GM18507 (cell line): ENCODE measurements around the gene SCRN2.

ENCODE experiments used
- DNase-seq: peaks from one replicate; pipeline ENCODE4 v3.0.0; 2011; ENCODE audit warnings: low read depth; ENCODE audit not compliant: insufficient read length; ENCODE audit errors: extremely low spot score
- FAIRE-seq: peaks from 2 replicates; lab custom pipeline; 2011; peaks lifted over from hg19 to GRCh38; lab: Jason Lieb, UNC

SCRN2 gene

GRCh38 chr17:47840742-47841487, at the start of gene SCRN2:
TSS of gene SCRN2 (minus strand) at chr17:47841273. CDS start at chr17:47840843, 430 bp downstream.
- DNase-seq (peak; percentile 89), FAIRE-seq (peak; percentile 94)

GRCh38 chr17:47889734-47890529, 48.9 kb upstream of the SCRN2 start:
- DNase-seq: peak; percentile 48
- peak; percentile 79 for FAIRE-seq

- no peak for FAIRE-seq
- DNase-seq: no peak
Observed at GRCh38 chr17:47888293-47888692, 47.2 kb upstream of the SCRN2 start.

GRCh38 chr17:47884905-47885730, 44.0 kb upstream of the SCRN2 start:
- no peak for FAIRE-seq
- DNase-seq: no peak

- FAIRE-seq: no peak
- no peak for DNase-seq
Observed at GRCh38 chr17:47884427-47884740, 43.3 kb upstream of the SCRN2 start.

DNA sequence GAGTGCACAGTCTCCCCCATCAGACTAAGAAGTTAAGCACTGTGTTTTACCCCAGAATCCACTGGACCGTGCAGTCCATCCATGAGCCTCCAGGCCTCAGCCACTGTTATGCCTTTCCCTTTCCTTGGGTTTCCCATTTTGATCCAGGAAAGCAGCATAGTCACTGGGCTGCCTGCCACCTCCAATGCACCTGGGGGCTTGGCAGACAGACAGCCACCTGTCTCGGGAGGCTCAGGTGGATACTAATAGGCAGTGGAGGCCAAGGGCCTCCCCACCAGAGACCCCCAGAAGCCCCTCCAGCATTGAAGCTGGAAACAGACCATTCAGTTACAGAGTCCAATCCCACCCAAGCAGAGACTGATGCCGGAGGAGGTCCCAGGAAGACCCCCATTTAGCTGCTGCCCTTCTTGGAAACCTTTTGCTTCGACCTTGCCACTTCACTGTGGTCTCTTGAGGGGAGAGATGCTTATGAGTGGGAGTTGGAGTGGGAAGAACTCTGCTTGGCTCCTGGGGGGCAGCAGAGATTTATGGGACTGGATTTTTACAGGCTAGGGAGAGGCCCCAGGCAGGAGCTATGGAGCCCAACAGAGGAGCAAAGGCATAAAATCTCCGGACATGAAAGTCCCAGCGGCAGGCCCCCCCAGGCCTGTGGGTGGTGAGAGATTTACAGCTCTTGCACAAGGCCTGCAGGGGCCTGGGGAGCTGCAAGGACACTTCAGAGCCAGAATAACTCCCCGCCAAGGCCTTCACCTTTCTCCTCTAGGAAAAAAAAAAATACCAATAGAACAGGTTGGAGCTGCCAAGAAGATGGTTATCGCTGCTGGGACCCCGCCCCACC, 42.7 kb upstream of the SCRN2 start:
- no peak for DNase-seq
- FAIRE-seq: no peak

DNA sequence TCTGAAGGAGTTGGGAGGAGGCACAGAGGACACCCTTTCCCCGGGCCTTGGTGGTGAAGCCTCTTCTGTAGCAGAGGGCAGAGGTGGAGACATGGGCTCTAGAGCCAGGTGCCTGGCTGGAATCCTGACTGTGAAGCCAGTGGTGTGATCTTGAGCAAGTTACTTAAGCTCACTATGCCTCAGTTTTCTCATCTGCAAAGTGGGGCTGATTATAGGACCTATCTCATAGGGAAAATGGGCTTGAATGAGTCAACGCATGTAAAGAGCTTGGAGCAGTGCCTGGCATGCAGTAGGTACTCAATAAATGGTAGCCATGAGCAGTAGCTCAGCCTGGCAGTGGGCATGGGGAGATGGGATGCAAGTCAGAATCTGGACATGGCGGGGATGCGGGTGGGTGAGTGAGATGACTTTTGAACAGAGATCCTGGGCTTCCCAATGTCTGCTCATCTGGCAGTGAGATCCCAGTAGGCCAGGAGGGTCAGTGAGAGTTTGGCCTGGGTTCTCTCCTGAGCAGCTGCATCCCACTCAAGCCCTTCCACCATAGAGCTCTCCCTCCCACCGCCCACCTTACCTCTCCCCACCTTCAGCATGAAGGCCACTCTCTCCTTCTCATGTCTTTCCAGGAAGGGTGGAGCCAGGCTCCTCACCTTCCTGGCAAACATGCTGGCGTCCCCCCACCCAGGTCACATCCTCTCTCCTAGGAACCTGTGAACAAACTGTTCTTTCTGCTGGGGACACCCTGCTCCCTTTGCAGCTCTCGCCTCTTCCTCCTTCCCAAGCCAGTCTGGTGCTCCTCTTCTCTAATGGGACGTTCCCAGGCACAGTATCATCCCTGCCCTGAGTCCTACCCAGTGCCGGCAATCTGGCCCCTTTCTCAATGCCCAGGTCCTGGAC, 41.9 kb upstream of the SCRN2 start:
- DNase-seq: no peak
- no peak for FAIRE-seq

DNA sequence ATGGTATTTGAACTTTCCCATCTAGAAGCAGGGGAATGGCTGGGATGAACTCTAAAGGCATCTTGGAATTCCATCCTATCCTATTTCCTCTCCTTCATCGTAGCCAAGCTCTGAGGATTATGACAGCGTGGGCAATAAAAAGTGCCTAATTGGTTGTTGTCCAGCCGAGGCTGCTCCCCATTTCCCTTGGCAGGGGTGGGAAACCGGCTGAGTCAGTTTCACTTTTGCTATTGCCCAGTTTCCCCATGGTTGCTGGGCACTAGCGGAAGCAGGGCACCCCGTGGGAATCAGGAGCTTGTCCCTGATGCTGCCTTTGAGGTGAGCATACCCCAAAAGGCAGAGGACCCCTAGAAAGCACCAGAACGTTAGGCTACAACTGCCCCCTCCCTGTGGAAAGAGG, 41.2 kb upstream of the SCRN2 start:
- DNase-seq (no peak), FAIRE-seq (no peak)

DNA sequence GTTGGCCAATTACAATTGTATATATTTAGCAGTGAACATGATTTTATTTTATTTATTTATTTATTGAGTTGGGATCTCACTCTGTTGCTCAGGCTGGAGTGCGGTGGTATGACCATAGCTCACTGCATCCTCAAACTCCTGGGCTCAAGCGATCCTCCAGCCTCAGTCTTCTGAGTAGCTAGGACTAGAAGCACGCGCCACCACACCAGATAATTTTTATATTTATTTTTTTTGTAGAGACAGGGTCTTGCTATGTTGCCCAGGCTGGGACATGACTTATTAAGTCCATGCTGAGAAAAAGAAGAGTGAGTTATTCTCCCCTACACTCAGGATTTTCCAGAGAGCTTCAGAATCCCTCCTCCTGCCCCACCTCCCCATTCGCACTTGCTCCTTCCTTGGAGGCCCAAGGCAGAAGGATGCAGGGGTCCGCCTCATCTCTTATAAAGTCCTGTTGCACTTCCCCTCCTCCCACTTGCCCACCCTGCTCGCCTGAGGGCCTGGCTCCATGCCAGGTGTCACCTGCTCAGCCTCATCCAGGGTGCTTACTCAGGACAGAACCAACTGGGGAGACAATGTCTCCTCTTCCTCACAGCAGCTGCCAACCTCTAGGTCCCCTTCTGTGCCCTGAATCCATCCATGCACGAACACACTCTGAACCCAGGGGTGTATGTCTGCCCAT, 38.8 kb upstream of the SCRN2 start:
- DNase-seq (no peak), FAIRE-seq (no peak)

DNA sequence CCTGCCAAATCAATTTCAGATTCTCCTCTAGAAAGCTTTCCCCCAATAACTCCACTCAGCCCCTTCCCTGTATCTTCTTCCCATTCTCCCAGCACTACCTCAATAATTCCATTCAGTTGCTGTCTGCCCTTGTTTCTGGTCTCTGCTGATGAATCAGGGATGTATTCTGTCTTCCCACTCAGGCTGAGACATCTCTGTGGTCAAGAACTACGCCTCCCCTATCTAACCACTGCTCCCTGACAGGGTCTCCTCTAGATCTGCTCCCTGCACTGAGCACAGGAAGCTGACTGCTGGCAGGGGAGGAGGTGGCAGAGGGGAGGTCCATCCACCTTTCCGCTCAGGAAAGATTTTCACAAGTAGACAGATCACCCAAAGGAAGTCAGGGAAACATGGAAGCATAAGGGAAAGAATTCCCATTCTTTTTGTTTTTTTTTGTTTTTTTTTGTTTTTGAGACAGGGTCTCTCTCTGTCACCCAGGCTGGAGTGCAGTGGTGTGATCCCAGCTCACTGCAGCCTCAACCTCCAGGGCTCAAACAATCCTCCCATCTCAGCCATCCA, 38.0 kb upstream of the SCRN2 start:
- DNase-seq (no peak), FAIRE-seq (no peak)

DNA sequence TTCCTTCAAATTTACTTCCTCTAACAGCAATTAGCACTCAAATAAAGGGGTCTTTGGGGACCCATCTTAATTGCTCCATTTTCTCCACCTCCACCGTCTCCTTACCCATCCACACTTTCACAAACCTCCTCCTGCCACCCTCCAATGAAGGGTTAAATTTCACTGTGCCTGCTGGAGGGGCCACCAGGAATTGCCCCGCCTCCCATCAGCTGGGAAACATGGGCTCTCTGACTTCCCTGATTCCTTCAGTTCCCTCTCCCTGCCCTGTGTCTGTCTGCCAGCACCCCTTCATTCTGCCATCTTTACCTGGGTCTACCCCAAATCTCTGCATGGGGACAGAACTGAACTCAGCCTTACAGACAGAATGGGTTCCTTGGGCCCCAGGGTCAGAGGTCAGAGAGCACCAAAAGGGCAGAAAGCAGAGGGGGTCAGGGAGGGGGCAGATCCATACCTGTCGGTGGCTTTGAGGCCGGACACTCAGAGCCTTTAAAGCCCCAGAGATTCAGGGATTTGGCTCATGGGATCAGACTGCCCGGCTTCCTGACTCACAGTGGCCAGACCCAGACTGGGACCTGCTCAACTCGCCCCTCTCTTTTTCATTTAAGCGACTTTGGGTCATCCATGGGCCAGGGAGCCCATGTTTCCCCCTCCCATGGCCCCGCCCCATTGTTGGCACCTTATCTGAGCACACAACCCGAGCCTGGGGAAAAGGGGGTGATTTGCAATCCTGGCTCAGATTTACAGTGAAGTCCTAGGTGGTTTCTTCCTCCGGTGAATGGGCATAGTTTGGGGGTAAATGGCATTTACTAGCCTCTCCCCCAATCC, 37.3 kb upstream of the SCRN2 start:
- DNase-seq: no peak
- FAIRE-seq: no peak

DNA sequence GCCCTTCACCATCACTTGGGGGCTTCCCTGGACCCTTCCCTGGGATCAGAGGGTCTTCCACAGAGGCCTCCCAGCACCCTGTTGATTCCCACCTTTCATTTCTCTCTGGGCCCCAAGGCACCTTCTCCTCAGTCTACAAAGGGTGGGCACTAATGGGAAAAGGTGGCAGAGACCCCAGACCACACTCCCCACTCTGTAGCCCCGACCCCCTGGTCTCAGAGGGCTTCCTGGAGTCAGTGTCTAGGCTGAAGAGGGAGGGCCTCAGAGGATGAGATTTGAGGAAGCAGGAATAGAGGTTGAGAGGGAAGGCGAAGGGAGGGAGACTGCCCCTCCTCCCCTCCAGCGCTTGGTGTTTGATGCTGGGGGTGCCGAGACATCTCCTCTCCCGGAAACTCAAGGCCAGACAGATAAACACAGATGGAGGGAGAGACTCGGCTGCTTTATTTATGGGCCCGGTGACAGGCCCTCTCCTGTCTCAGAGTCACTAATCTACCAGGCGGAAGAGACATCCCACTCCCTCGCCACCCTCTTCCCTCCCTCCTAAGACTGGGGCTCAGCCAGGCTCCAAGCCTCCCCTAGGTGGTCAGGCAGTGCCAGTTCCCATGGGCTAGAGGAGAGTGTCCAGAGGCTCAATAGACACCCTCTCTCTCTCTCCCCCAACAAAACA, 36.4 kb upstream of the SCRN2 start:
- no peak for DNase-seq
- no peak for FAIRE-seq

DNA sequence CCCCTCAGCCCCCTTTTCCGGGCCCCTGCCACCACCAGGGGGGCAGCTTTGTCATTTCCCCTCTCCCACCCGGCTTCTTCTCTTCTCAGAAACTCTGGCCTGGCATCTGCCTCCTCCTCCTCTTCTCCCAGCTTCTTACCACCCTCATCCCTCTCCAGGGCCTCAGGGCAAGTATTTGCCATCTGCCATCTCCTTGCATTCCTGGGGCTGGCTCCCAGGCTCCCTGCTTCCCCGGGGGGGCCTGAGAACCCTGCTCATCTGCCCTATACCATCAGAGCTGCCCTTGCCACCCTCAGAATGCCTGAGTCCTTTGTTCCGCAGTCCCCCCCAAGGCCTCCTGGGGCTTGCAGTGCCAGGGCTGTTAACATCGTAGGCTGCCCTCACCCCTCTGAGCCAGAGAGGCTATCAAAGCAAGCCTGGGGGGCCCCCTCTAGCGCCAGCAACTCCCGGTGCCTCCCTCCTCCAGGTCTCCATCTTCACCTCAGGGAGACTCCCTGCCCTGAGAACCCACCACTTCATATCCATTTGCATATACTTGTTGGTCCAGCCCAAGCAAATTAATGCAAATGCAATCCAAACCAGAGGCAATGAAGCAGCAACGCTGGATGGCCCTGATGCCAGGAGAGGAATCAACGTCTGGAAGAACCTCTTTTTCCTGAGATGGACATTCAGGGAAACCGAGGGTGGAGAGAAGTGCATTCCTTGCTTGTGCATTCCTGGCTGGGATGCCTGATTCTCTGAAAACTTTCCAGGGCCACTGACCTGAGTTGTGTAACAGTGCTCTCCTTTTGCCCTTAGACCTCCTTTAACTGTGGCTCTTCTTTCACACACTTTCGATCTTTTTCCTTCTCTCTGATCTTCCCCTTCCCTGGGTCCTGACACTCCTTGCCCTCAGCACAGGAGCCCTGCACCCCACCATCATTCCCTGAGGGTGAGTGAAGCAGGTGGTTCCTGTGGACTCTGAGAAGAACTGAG, 34.2 kb upstream of the SCRN2 start:
- FAIRE-seq: no peak
- DNase-seq: no peak

GRCh38 chr17:47873200-47874090, 32.4 kb upstream of the SCRN2 start:
- DNase-seq (no peak), FAIRE-seq (no peak)
